ENCODE data around the gene COL6A2.

GRCh38 chr21:46094401-46095082 is 3.4 kb upstream of the COL6A2 start:
- TF ChIP-seq CTCF (conservative IDR thresholded peaks at IDR 0.05), result no peak
- no peak for TF ChIP-seq EZH2 (IDR thresholded peaks at IDR 0.05; ENCODE audit: low read depth)
